H9 (cell line): ENCODE results near the gene TMEM132D. TPM values are rescaled to one million over a fixed set of nuclear protein-coding genes. Genes with fewer than 3 reads are reported as not detected.

ENCODE experiments used
- DNase-seq: peaks from one replicate; pipeline ENCODE4 v3.0.0-alpha.2; 2017
- H2AFZ ChIP-seq: one replicate; pipeline ENCODE4 v1.6.1; 2013; ENCODE audit warnings: mild to moderate bottlenecking, low read length, control low read depth, moderate library complexity
- H2AK5ac ChIP-seq: 2 replicates; pipeline ENCODE4 v1.6.1; 2013; ENCODE audit warnings: low read length, control low read depth, mixed read lengths; ENCODE audit not compliant: insufficient read length
- H2BK120ac ChIP-seq: one replicate; pipeline ENCODE4 v1.6.1; 2013; ENCODE audit warnings: low read depth, mild to moderate bottlenecking, low read length, control low read depth, inconsistent platforms; ENCODE audit not compliant: poor library complexity, severe bottlenecking
- H2BK12ac ChIP-seq: 2 replicates; pipeline ENCODE4 v1.6.1; 2013; ENCODE audit warnings: low read length, control low read depth, mixed read lengths, low read depth; ENCODE audit not compliant: insufficient read length
- H2BK15ac ChIP-seq: 2 replicates; pipeline ENCODE4 v1.6.1; 2013; ENCODE audit warnings: low read depth, low read length, control low read depth
- H2BK20ac ChIP-seq: one replicate; pipeline ENCODE4 v1.6.1; 2013; ENCODE audit warnings: low read depth, mild to moderate bottlenecking, low read length, control low read depth, inconsistent platforms; ENCODE audit not compliant: poor library complexity, severe bottlenecking
- H2BK5ac ChIP-seq: 2 replicates; pipeline ENCODE4 v1.6.1; 2013; ENCODE audit warnings: low read length, control low read depth, mixed read lengths; ENCODE audit not compliant: insufficient read length
- H3K14ac ChIP-seq: 2 replicates; pipeline ENCODE4 v1.6.1; 2013; ENCODE audit warnings: low read length, control low read depth; ENCODE audit not compliant: insufficient read depth
- H3K18ac ChIP-seq: 2 replicates; pipeline ENCODE4 v1.6.1; 2013; ENCODE audit warnings: low read depth, mild to moderate bottlenecking, mixed read lengths, low read length, control low read depth; ENCODE audit not compliant: insufficient read length
- H3K23ac ChIP-seq: 2 replicates; pipeline ENCODE4 v1.6.1; 2013; ENCODE audit warnings: low read length, control low read depth, mixed read lengths, low read depth; ENCODE audit not compliant: insufficient read length
- H3K23me2 ChIP-seq: 2 replicates; pipeline ENCODE4 v1.6.1; 2013; ENCODE audit warnings: low read depth, mild to moderate bottlenecking, mixed read lengths, low read length, control low read depth; ENCODE audit not compliant: insufficient read length, poor library complexity, severe bottlenecking
- H3K27ac ChIP-seq: 2 replicates; pipeline ENCODE4 v1.5.1; 2013; ENCODE audit warnings: low read length, control low read depth, mixed read lengths, low read depth; ENCODE audit not compliant: insufficient read length
- H3K27me3 ChIP-seq: 2 replicates; pipeline ENCODE4 v1.6.1; 2013; ENCODE audit warnings: low read length, control low read depth, inconsistent platforms; ENCODE audit not compliant: insufficient read depth
- H3K4ac ChIP-seq: 2 replicates; pipeline ENCODE4 v1.6.1; 2013; ENCODE audit warnings: low read depth, mild to moderate bottlenecking, control low read depth, inconsistent platforms, low read length, moderate library complexity
- H3K4me1 ChIP-seq: 2 replicates; pipeline ENCODE4 v1.6.1; 2013; ENCODE audit warnings: low read length, control low read depth, inconsistent platforms; ENCODE audit not compliant: insufficient read depth
- H3K4me2 ChIP-seq: 2 replicates; pipeline ENCODE4 v1.6.1; 2013; ENCODE audit warnings: low read length, control low read depth, mixed read lengths; ENCODE audit not compliant: insufficient read length, insufficient read depth
- H3K56ac ChIP-seq: 2 replicates; pipeline ENCODE4 v1.6.1; 2013; ENCODE audit warnings: low read depth, mild to moderate bottlenecking, mixed read lengths, low read length, control low read depth; ENCODE audit not compliant: insufficient read length
- H3K79me1 ChIP-seq: 2 replicates; pipeline ENCODE4 v1.6.1; 2013; ENCODE audit warnings: low read depth, mild to moderate bottlenecking, moderate library complexity, low read length, control low read depth, inconsistent platforms; ENCODE audit not compliant: insufficient read depth, poor library complexity, severe bottlenecking
- H3K79me2 ChIP-seq: 2 replicates; pipeline ENCODE4 v1.6.1; 2013; ENCODE audit warnings: low read length, control low read depth, inconsistent platforms; ENCODE audit not compliant: insufficient read depth
- H3K9ac ChIP-seq: 2 replicates; pipeline ENCODE4 v1.6.1; 2013; ENCODE audit warnings: low read length, control low read depth, mixed read lengths; ENCODE audit not compliant: insufficient read length; ENCODE audit errors: extremely low read depth
- H3K9me3 ChIP-seq: one replicate; pipeline ENCODE4 v1.6.1; 2013; ENCODE audit warnings: low read depth, low read length, inconsistent platforms; ENCODE audit not compliant: control insufficient read depth
- H3T11ph ChIP-seq: one replicate; pipeline ENCODE4 v1.6.1; 2013; ENCODE audit warnings: mild to moderate bottlenecking, low read length, control low read depth, inconsistent platforms
- H4K20me1 ChIP-seq: one replicate; pipeline ENCODE4 v1.6.1; 2013; ENCODE audit not compliant: control insufficient read depth, insufficient read length, insufficient read depth
- H4K5ac ChIP-seq: 2 replicates; pipeline ENCODE4 v1.6.1; 2013; ENCODE audit warnings: low read depth, mild to moderate bottlenecking, mixed read lengths, low read length, control low read depth; ENCODE audit not compliant: insufficient read length
- H4K8ac ChIP-seq: replicated peaks from 2 replicates; pipeline ENCODE4 v1.6.1; 2013; ENCODE audit warnings: low read length, control low read depth, mixed read lengths, low read depth; ENCODE audit not compliant: insufficient read length
- H4K91ac ChIP-seq: 2 replicates; pipeline ENCODE4 v1.6.1; 2013; ENCODE audit warnings: low read depth, mild to moderate bottlenecking, moderate library complexity, mixed read lengths, low read length, control low read depth; ENCODE audit not compliant: insufficient read length
- H3K27ac Mint-ChIP-seq, 3 experiments: 2 replicates in 2 of 3; 3 replicates in 1 of 3; pipeline ENCODE4 v1.8.0; 2020 to 2021; ENCODE audit warnings: mixed read lengths in 3 of 3, mild to moderate bottlenecking in 1 of 3, moderate library complexity in 1 of 3
- H3K27me3 Mint-ChIP-seq: 2 replicates; pipeline ENCODE4 v1.8.0; 2021; ENCODE audit warnings: low read depth, mild to moderate bottlenecking, moderate library complexity, mixed read lengths
- H3K36me3 Mint-ChIP-seq, 3 experiments: 2 replicates in 2 of 3; 3 replicates in 1 of 3; pipeline ENCODE4 v1.8.0; 2020 to 2021; ENCODE audit warnings: low read depth in 3 of 3, mixed read lengths in 3 of 3; ENCODE audit not compliant: insufficient read depth in 1 of 3
- H3K4me1 Mint-ChIP-seq, 2 experiments: 2 replicates each; pipeline ENCODE4 v1.8.0; 2020; ENCODE audit warnings: mixed read lengths in 2 of 2
- H3K4me3 Mint-ChIP-seq, 2 experiments: 2 replicates in 1 of 2; 3 replicates in 1 of 2; pipeline ENCODE4 v1.8.0; 2020 to 2021; ENCODE audit warnings: mild to moderate bottlenecking in 2 of 2, mixed read lengths in 2 of 2, moderate library complexity in 1 of 2
- H3K9me3 Mint-ChIP-seq, 2 experiments: 2 replicates in 1 of 2; 3 replicates in 1 of 2; pipeline ENCODE4 v1.8.0; 2020; ENCODE audit warnings: mild to moderate bottlenecking in 2 of 2, mixed read lengths in 2 of 2, moderate library complexity in 1 of 2
- CTCF ChIP-seq: fragments of 200-600 bp; sonication (generic); conservative IDR thresholded peaks from 3 replicates; pipeline ENCODE4 v1.8.0; 2021; ENCODE audit warnings: antibody characterized with exemption, mild to moderate bottlenecking
- WGBS: extraction: QIAGEN DNeasy Blood & Tissue Kit; methylation state at CpG from one replicate; pipeline ENCODE4 v1.1.7; 2013; ENCODE audit warnings: missing lambda C conversion rate, low lambda C conversion rate, mixed read lengths; ENCODE audit not compliant: insufficient read length; ENCODE audit errors: extremely low coverage; 5-methylcytosine and 5-hydroxymethylcytosine counted together
- total RNA-seq: library from RNA; stranded (reverse); gene quantifications from 2 replicates; pipeline ENCODE4 v1.2.1, GENCODE V29; 2021

TMEM132D gene
- total RNA-seq, 1 experiment from 2014 or later = 6.1 TPM

DNA sequence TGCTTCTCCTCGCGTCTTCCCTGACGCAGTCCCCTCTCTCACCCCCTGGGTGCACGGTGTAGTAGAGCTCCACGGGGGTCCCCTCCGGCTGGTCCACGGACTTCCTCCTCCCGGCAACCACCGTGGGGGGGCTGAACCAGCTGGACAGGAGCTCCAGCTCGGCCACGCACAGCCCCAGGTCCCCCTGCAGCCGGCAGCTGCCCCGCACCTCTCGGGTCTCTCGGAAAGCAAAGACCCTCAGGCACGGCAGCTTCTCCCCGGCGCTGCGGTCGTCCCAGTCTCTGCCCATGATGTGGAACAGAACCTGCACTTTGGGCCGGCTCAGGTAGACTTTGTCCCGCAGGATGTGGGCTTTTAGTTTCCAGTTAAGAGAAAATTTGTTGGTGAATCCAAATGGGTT lies 203.8 kb downstream of the TMEM132D start:
- peaks cover 2% of the 10 kb centered on the region; the same call in 1 of the 2 replicates for H3K79me2 ChIP-seq
- peaks cover 5 to 18% (median 12%) of the 10 kb centered on the region in 3 experiments; a peak in 4 of 7 replicates for H3K36me3 Mint-ChIP-seq
- H2BK120ac ChIP-seq = no peak overlapping the region

More for the DNA sequence above, 203.8 kb downstream of the TMEM132D start:
- H3K56ac ChIP-seq = no peak overlapping the region
- no peak overlapping the region for H4K5ac ChIP-seq
- H3K23ac ChIP-seq = no peak overlapping the region
- Mint-ChIP-seq H3K27me3 (no peaks in the 10 kb centered on the region), H3K9me3 (peaks cover 2% of the 10 kb centered on the region in 2 experiments; a peak in 3 of 5 replicates), H3K4me1 (peaks cover 17 to 24% of the 10 kb centered on the region in 2 experiments), H3K4me3 (no peak overlapping the region), H3K27ac (no peak overlapping the region)
- H2BK5ac ChIP-seq = no peak overlapping the region
- H4K91ac ChIP-seq = no peak overlapping the region
- H2AFZ ChIP-seq = no peak overlapping the region
- no peaks in the 10 kb centered on the region for H3K9me3 ChIP-seq
- H3K18ac ChIP-seq = no peak overlapping the region
- no peak overlapping the region for H2BK20ac ChIP-seq
- no peak overlapping the region for H4K8ac ChIP-seq
- H3T11ph ChIP-seq = no peak overlapping the region
- no peaks in the 10 kb centered on the region for H3K79me1 ChIP-seq
- no peak overlapping the region for H2BK15ac ChIP-seq
- no peaks in the 10 kb centered on the region for H3K27me3 ChIP-seq
- H3K14ac ChIP-seq = no peak overlapping the region
- H3K4me1 ChIP-seq = peaks cover 6% of the 10 kb centered on the region; the same call in 1 of the 2 replicates
- no peak overlapping the region for H3K27ac ChIP-seq
- DNase-seq = no peak
- H2BK12ac ChIP-seq = no peak overlapping the region
- no peak overlapping the region for H3K9ac ChIP-seq
- no peak overlapping the region for H3K4ac ChIP-seq
- no peak overlapping the region for H3K4me2 ChIP-seq
- H2AK5ac ChIP-seq = no peak overlapping the region
- H3K23me2 ChIP-seq = no peaks in the 10 kb centered on the region
- TF ChIP-seq CTCF = no peak
- WGBS = no CpG with 5 or more reads among the region's 22 CpGs
- no peaks in the 10 kb centered on the region for H4K20me1 ChIP-seq
